GM23338 (cell line): ENCODE data around the gene ITIH4. TPM values are rescaled to one million over a fixed set of nuclear protein-coding genes. Genes with fewer than 3 reads are reported as not detected.

Source experiments
- ATAC-seq: fragments of 200-7000 bp; cut with Tn5 transposase; 3 replicates; pipeline ENCODE4 v1.9.1; 2020
- DNase-seq: peaks from one replicate; pipeline ENCODE4 v3.0.0-alpha.2; 2015; ENCODE audit warnings: low spot score
- H2AFZ ChIP-seq: fragments of 200-600 bp; sonication (generic); 2 replicates; pipeline ENCODE4 v1.8.0; 2016; ENCODE audit warnings: antibody characterized with exemption, mild to moderate bottlenecking, moderate library complexity
- H3F3A ChIP-seq: fragments of 200-600 bp; sonication (generic); replicated peaks from 2 replicates; pipeline ENCODE4 v1.8.0; 2017; ENCODE audit warnings: antibody characterized with exemption, mixed run types, low read depth
- H3K27ac ChIP-seq: fragments of 200-600 bp; sonication (generic); 2 replicates; pipeline ENCODE4 v1.6.1; 2016; ENCODE audit warnings: low read depth
- H3K27me3 ChIP-seq: fragments of 200-600 bp; sonication (generic); 2 replicates; pipeline ENCODE4 v1.8.0; 2016; ENCODE audit warnings: mild to moderate bottlenecking, mixed run types, moderate library complexity; ENCODE audit not compliant: insufficient read depth
- H3K36me3 ChIP-seq: fragments of 200-600 bp; sonication (generic); 2 replicates; pipeline ENCODE4 v1.8.0; 2016; ENCODE audit warnings: mild to moderate bottlenecking; ENCODE audit not compliant: insufficient read depth
- H3K4me1 ChIP-seq: fragments of 200-600 bp; sonication (generic); 2 replicates; pipeline ENCODE4 v1.8.0; 2016; ENCODE audit warnings: mild to moderate bottlenecking, moderate library complexity; ENCODE audit not compliant: insufficient read depth
- H3K4me2 ChIP-seq: fragments of 200-600 bp; sonication (generic); 2 replicates; pipeline ENCODE4 v1.7.1; 2017; ENCODE audit warnings: mixed run types
- H3K4me3 ChIP-seq: fragments of 200-600 bp; sonication (generic); 2 replicates; pipeline ENCODE4 v1.6.1; 2016; ENCODE audit warnings: mixed run types
- H3K79me2 ChIP-seq: fragments of 200-600 bp; sonication (generic); replicated peaks from 2 replicates; pipeline ENCODE4 v1.8.0; 2017; ENCODE audit warnings: mild to moderate bottlenecking; ENCODE audit not compliant: insufficient read depth
- H3K9me2 ChIP-seq: fragments of 200-600 bp; sonication (generic); 2 replicates; pipeline ENCODE4 v1.8.0; 2017; ENCODE audit not compliant: insufficient read depth
- H4K20me1 ChIP-seq: fragments of 200-600 bp; sonication (generic); replicated peaks from 2 replicates; pipeline ENCODE4 v1.8.0; 2017; ENCODE audit warnings: mild to moderate bottlenecking; ENCODE audit not compliant: insufficient read depth
- H3K27ac Mint-ChIP-seq: 2 replicates; pipeline ENCODE4 v1.8.0; 2020; ENCODE audit warnings: inconsistent platforms, mild to moderate bottlenecking, moderate library complexity, mixed read lengths
- H3K27me3 Mint-ChIP-seq: 3 replicates; pipeline ENCODE4 v1.8.0; 2022; ENCODE audit warnings: low read depth, mild to moderate bottlenecking, moderate library complexity, mixed read lengths, inconsistent platforms; ENCODE audit not compliant: insufficient read depth, poor library complexity
- H3K36me3 Mint-ChIP-seq: 3 replicates; pipeline ENCODE4 v1.8.0; 2021; ENCODE audit warnings: low read depth, mild to moderate bottlenecking, inconsistent platforms, moderate library complexity, mixed read lengths
- H3K4me1 Mint-ChIP-seq: 3 replicates; pipeline ENCODE4 v1.8.0; 2020; ENCODE audit warnings: mild to moderate bottlenecking, inconsistent platforms, mixed read lengths
- H3K4me3 Mint-ChIP-seq: 3 replicates; pipeline ENCODE4 v1.8.0; 2021; ENCODE audit warnings: moderate library complexity, mild to moderate bottlenecking, inconsistent platforms, mixed read lengths
- H3K9me3 Mint-ChIP-seq: 3 replicates; pipeline ENCODE4 v1.8.0; 2020; ENCODE audit warnings: moderate library complexity, mild to moderate bottlenecking, inconsistent platforms, mixed read lengths
- CREB1 ChIP-seq: fragments of 250-450 bp; sonication (Bioruptor Pico); IDR thresholded peaks from 2 replicates; pipeline ENCODE4 v1.5.0; 2020; ENCODE audit warnings: low read depth, mild to moderate bottlenecking, moderate library complexity
- EZH2 ChIP-seq: fragments of 200-600 bp; sonication (generic); IDR thresholded peaks from one replicate; pipeline ENCODE4 v1.8.0; 2017; ENCODE audit warnings: antibody characterized with exemption, mild to moderate bottlenecking, low read depth; ENCODE audit not compliant: unreplicated experiment
- EZH2phosphoT487 ChIP-seq: fragments of 200-600 bp; sonication (generic); IDR thresholded peaks from one replicate; pipeline ENCODE4 v1.8.1; 2018; ENCODE audit warnings: antibody characterized with exemption; ENCODE audit not compliant: unreplicated experiment
- JUNB ChIP-seq: IDR thresholded peaks from one replicate; pipeline ENCODE4 v1.6.1; 2016; ENCODE audit warnings: antibody characterized with exemption; ENCODE audit not compliant: unreplicated experiment
- NANOG ChIP-seq: IDR thresholded peaks from 2 replicates; pipeline ENCODE4 v1.6.1; 2016; ENCODE audit warnings: antibody characterized with exemption, borderline replicate concordance
- POLR2AphosphoS5 ChIP-seq: IDR thresholded peaks from 2 replicates; pipeline ENCODE4 v1.6.1; 2016; ENCODE audit warnings: antibody characterized with exemption, low read depth
- STAT1 ChIP-seq: IDR thresholded peaks from one replicate; pipeline ENCODE4 v1.6.1; 2016; ENCODE audit warnings: antibody characterized with exemption; ENCODE audit not compliant: unreplicated experiment
- ZNF114 ChIP-seq: fragments of 250-450 bp; sonication (Bioruptor Pico); IDR thresholded peaks from 2 replicates; pipeline ENCODE4 v1.5.0; 2020; ENCODE audit warnings: mild to moderate bottlenecking, moderate library complexity
- ZNF331 ChIP-seq: fragments of 250-450 bp; sonication (Bioruptor Pico); IDR thresholded peaks from 2 replicates; pipeline ENCODE4 v1.5.0; 2020; ENCODE audit warnings: low read depth, mild to moderate bottlenecking, moderate library complexity
- polyA plus RNA-seq: library from polyadenylated mRNA; unstranded; fragments of >200 nt; fragmentation: Nextera tagmentation; extraction: Ambion mirVana; gene quantifications from 2 replicates; pipeline ENCODE4 v1.2.1, GENCODE V29; 2016
- total RNA-seq: library from RNA; depleted of rRNA; stranded (reverse); fragments of >200 nt; shearing (Covaris generic); gene quantifications from 2 replicates; pipeline ENCODE4 v1.2.3, GENCODE V29; 2014
- TF ChIP-seq, protein P1 (sequence below): IDR thresholded peaks from 2 replicates; pipeline ENCODE4 v1.6.1; 2016; ENCODE audit warnings: antibody characterized with exemption
- TF ChIP-seq, protein P2 (sequence below): fragments of 250-450 bp; sonication (Bioruptor Pico); IDR thresholded peaks from 2 replicates; pipeline ENCODE4 v1.5.0; 2020; ENCODE audit warnings: mild to moderate bottlenecking, moderate library complexity
- TF ChIP-seq, protein P3 (sequence below): IDR thresholded peaks from one replicate; pipeline ENCODE4 v1.6.1; 2018; ENCODE audit warnings: antibody characterized with exemption; ENCODE audit not compliant: unreplicated experiment
- TF ChIP-seq, protein P4 (sequence below), 2 experiments: fragments of 200-600 bp in 1 of 2; sonication (generic) in 1 of 2; conservative IDR thresholded peaks; 2 replicates each; pipeline versions ENCODE4 v1.5.1 to v1.6.1; 2016 to 2017; ENCODE audit warnings: antibody characterized with exemption in 2 of 2, low read depth in 2 of 2, mild to moderate bottlenecking in 2 of 2, moderate library complexity in 1 of 2

Gene ITIH4
- total and polyA plus RNA-seq, 2 experiments from 2014 or later: 0.82 to 1.4 TPM

DNA sequence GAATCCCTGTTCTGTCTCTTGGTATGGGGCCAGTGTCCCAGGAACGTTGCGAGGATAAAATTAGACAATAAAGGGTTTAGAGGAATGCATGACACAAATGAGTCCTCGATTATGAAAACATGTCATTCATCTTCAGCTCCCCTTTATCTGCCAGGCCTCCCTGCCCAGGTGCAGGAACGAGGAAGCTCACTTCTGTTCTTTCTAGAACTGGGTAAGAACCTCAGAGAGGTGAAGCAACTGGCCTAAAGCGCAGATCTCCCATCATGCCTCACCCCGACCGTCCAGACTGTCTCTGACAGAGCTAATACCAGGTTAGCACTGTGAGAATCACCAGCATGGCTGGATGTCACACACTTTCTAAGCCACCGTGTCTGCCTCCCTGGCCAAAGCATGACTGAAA is 54.6 kb downstream of the ITIH4 start:
- Mint-ChIP-seq H3K4me1 (no peaks in the 10 kb centered on the region), H3K27ac (no peak overlapping the region), H3K27me3 (peaks cover 5% of the 10 kb centered on the region), H3K36me3 (no peaks in the 10 kb centered on the region), H3K9me3 (no peaks in the 10 kb centered on the region), H3K4me3 (no peak overlapping the region)
- H3K4me1 ChIP-seq: no peaks in the 10 kb centered on the region
- no peak overlapping the region for H3K4me3 ChIP-seq
- H3K27ac ChIP-seq: no peak overlapping the region
- H3K4me2 ChIP-seq: no peak overlapping the region
- H3F3A ChIP-seq: no peaks in the 10 kb centered on the region
- H3K79me2 ChIP-seq: no peaks in the 10 kb centered on the region
- TF ChIP-seq NANOG: no peak
- TF ChIP-seq STAT1: no peak
- no peak for TF ChIP-seq CREB1
- TF ChIP-seq POLR2AphosphoS5: no peak
- TF ChIP-seq, protein P1, sequence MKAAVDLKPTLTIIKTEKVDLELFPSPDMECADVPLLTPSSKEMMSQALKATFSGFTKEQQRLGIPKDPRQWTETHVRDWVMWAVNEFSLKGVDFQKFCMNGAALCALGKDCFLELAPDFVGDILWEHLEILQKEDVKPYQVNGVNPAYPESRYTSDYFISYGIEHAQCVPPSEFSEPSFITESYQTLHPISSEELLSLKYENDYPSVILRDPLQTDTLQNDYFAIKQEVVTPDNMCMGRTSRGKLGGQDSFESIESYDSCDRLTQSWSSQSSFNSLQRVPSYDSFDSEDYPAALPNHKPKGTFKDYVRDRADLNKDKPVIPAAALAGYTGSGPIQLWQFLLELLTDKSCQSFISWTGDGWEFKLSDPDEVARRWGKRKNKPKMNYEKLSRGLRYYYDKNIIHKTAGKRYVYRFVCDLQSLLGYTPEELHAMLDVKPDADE: no peak
- no peak for TF ChIP-seq EZH2
- TF ChIP-seq, protein P2, sequence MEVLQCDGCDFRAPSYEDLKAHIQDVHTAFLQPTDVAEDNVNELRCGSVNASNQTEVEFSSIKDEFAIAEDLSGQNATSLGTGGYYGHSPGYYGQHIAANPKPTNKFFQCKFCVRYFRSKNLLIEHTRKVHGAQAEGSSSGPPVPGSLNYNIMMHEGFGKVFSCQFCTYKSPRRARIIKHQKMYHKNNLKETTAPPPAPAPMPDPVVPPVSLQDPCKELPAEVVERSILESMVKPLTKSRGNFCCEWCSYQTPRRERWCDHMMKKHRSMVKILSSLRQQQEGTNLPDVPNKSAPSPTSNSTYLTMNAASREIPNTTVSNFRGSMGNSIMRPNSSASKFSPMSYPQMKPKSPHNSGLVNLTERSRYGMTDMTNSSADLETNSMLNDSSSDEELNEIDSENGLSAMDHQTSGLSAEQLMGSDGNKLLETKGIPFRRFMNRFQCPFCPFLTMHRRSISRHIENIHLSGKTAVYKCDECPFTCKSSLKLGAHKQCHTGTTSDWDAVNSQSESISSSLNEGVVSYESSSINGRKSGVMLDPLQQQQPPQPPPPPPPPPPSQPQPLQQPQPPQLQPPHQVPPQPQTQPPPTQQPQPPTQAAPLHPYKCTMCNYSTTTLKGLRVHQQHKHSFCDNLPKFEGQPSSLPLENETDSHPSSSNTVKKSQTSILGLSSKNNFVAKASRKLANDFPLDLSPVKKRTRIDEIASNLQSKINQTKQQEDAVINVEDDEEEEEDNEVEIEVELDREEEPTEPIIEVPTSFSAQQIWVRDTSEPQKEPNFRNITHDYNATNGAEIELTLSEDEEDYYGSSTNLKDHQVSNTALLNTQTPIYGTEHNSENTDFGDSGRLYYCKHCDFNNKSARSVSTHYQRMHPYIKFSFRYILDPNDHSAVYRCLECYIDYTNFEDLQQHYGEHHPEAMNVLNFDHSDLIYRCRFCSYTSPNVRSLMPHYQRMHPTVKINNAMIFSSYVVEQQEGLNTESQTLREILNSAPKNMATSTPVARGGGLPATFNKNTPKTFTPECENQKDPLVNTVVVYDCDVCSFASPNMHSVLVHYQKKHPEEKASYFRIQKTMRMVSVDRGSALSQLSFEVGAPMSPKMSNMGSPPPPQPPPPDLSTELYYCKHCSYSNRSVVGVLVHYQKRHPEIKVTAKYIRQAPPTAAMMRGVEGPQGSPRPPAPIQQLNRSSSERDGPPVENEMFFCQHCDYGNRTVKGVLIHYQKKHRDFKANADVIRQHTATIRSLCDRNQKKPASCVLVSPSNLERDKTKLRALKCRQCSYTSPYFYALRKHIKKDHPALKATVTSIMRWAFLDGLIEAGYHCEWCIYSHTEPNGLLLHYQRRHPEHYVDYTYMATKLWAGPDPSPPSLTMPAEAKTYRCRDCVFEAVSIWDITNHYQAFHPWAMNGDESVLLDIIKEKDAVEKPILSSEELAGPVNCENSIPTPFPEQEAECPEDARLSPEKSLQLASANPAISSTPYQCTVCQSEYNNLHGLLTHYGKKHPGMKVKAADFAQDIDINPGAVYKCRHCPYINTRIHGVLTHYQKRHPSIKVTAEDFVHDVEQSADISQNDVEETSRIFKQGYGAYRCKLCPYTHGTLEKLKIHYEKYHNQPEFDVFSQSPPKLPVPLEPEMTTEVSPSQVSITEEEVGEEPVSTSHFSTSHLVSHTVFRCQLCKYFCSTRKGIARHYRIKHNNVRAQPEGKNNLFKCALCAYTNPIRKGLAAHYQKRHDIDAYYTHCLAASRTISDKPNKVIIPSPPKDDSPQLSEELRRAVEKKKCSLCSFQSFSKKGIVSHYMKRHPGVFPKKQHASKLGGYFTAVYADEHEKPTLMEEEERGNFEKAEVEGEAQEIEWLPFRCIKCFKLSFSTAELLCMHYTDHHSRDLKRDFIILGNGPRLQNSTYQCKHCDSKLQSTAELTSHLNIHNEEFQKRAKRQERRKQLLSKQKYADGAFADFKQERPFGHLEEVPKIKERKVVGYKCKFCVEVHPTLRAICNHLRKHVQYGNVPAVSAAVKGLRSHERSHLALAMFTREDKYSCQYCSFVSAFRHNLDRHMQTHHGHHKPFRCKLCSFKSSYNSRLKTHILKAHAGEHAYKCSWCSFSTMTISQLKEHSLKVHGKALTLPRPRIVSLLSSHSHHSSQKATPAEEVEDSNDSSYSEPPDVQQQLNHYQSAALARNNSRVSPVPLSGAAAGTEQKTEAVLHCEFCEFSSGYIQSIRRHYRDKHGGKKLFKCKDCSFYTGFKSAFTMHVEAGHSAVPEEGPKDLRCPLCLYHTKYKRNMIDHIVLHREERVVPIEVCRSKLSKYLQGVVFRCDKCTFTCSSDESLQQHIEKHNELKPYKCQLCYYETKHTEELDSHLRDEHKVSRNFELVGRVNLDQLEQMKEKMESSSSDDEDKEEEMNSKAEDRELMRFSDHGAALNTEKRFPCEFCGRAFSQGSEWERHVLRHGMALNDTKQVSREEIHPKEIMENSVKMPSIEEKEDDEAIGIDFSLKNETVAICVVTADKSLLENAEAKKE: no peak
- TF ChIP-seq EZH2phosphoT487: no peak
- TF ChIP-seq, protein P3, sequence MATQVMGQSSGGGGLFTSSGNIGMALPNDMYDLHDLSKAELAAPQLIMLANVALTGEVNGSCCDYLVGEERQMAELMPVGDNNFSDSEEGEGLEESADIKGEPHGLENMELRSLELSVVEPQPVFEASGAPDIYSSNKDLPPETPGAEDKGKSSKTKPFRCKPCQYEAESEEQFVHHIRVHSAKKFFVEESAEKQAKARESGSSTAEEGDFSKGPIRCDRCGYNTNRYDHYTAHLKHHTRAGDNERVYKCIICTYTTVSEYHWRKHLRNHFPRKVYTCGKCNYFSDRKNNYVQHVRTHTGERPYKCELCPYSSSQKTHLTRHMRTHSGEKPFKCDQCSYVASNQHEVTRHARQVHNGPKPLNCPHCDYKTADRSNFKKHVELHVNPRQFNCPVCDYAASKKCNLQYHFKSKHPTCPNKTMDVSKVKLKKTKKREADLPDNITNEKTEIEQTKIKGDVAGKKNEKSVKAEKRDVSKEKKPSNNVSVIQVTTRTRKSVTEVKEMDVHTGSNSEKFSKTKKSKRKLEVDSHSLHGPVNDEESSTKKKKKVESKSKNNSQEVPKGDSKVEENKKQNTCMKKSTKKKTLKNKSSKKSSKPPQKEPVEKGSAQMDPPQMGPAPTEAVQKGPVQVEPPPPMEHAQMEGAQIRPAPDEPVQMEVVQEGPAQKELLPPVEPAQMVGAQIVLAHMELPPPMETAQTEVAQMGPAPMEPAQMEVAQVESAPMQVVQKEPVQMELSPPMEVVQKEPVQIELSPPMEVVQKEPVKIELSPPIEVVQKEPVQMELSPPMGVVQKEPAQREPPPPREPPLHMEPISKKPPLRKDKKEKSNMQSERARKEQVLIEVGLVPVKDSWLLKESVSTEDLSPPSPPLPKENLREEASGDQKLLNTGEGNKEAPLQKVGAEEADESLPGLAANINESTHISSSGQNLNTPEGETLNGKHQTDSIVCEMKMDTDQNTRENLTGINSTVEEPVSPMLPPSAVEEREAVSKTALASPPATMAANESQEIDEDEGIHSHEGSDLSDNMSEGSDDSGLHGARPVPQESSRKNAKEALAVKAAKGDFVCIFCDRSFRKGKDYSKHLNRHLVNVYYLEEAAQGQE: no peak
- TF ChIP-seq ZNF331 (CRISPR knock-in tag): no peak
- no peak for TF ChIP-seq JUNB
- TF ChIP-seq, protein P4, sequence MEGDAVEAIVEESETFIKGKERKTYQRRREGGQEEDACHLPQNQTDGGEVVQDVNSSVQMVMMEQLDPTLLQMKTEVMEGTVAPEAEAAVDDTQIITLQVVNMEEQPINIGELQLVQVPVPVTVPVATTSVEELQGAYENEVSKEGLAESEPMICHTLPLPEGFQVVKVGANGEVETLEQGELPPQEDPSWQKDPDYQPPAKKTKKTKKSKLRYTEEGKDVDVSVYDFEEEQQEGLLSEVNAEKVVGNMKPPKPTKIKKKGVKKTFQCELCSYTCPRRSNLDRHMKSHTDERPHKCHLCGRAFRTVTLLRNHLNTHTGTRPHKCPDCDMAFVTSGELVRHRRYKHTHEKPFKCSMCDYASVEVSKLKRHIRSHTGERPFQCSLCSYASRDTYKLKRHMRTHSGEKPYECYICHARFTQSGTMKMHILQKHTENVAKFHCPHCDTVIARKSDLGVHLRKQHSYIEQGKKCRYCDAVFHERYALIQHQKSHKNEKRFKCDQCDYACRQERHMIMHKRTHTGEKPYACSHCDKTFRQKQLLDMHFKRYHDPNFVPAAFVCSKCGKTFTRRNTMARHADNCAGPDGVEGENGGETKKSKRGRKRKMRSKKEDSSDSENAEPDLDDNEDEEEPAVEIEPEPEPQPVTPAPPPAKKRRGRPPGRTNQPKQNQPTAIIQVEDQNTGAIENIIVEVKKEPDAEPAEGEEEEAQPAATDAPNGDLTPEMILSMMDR (conservative IDR thresholded peaks at IDR 0.05; ENCODE audit: low read depth in 2 of 2): no peak
- TF ChIP-seq ZNF114: no peak
- H4K20me1 ChIP-seq: no peaks in the 10 kb centered on the region
- no peak for ATAC-seq
- DNase-seq: no peak
- H3K27me3 ChIP-seq: no peaks in the 10 kb centered on the region
- H3K9me2 ChIP-seq: no peaks in the 10 kb centered on the region
- no peaks in the 10 kb centered on the region for H3K36me3 ChIP-seq
- H2AFZ ChIP-seq: peak overlapping the region; percentile 66; the same call in 1 of the 2 replicates
